ENCODE data around the gene TNS4.

The TNS4 gene

DNA sequence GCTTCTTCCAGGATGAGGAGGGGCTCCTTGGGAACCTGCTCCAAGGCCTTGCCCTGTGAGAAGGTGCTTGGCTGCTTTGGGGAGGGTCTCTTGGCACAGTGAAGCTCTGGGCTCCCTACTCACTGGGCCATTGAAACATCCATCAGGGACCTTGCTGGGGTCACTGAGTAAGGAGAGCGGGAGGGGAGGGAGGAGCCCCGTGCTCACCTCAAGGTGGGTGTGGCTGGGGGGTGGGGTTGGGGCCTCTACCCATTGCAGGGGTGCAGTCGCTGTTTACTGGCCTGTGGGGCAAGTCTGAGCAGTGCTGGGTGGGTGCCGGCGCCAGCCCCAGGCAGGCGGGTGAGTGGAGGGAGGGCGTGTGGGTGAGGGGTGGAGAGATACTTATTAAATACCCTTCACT lies 9.9 kb downstream of the TNS4 start:
- no peak for DNase-seq (ENCODE audit: low read depth)

GRCh38 chr17:40490982-40491381 lies 10.4 kb downstream of the TNS4 start:
- DNase-seq (ENCODE audit: low read depth) = no peak

GRCh38 chr17:40490289-40490853 lies 11.1 kb downstream of the TNS4 start:
- no peak for DNase-seq (ENCODE audit: low read depth)

DNA sequence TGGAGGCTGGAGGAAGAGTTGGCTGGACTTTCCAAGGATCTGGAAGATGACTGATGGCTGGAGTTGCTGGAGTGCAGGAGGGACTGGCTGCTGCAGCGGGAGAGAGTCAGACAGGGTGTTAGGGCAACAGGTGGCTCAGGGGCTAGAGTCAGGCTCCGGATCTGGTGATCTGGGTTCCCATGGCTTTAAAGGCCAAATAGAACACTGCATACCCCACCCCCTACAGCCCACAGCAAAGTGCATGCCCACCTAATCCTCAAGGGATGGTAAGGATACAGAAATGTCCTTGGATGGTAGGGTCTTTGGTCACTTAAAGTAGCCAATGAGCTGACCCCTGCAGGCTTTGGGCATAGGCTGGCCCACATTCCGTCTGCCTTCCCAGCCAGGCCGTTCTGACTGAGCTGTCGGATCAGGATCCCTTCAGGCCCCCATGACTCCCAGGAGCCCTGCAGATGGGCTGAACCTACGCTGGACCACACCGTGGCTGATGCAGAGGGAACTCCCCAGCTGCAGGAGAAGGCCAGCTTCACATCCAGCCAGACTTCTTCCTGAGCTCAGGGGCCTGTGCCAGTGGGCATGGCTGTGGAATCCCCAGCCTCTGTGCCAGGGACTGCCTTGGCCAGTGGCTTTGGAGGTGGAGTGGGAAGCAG lies 13.9 kb downstream of the TNS4 start:
- no peak for DNase-seq (ENCODE audit: low read depth)

- DNase-seq (ENCODE audit: low read depth) = no peak
These were observed 14.7 kb downstream of the TNS4 start for GRCh38 chr17:40486522-40487370.

- no peak for DNase-seq (ENCODE audit: low read depth)
These were observed 15.4 kb downstream of the TNS4 start for GRCh38 chr17:40485851-40486521.

DNA sequence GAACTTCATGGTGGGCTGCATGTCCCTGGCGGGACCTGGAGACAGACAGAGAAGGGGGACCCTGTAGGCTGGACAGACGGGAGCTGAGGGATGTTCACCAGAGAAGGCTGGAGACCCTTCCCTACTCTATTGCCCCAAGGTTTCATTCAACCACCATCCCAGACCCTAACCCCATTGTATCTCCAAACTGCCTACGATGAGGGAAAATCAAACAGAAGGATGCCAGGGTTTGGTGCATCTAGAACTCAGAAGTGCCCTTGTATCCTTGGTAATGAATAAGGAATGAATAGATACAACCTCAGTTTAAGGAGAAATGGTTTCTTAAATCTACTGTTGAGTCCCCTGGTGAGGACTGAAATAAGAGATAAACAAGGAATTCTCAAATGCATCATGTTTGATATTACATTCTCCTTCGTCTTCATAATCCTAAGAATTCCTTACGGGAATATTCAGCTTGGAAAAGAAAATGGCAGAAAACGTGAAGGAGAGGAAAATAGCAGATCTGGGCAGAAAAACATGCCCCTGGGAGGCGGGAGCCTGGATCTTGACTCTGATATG lies 16.4 kb downstream of the TNS4 start:
- DNase-seq (ENCODE audit: low read depth) = no peak

- no peak for DNase-seq (ENCODE audit: low read depth)
These were observed 17.0 kb downstream of the TNS4 start for GRCh38 chr17:40484285-40484972.

GRCh38 chr17:40483679-40484078 lies 17.7 kb downstream of the TNS4 start:
- no peak for DNase-seq (ENCODE audit: low read depth)

- no peak for DNase-seq (ENCODE audit: low read depth)
These were observed 18.7 kb downstream of the TNS4 start for GRCh38 chr17:40482722-40483121.

DNA sequence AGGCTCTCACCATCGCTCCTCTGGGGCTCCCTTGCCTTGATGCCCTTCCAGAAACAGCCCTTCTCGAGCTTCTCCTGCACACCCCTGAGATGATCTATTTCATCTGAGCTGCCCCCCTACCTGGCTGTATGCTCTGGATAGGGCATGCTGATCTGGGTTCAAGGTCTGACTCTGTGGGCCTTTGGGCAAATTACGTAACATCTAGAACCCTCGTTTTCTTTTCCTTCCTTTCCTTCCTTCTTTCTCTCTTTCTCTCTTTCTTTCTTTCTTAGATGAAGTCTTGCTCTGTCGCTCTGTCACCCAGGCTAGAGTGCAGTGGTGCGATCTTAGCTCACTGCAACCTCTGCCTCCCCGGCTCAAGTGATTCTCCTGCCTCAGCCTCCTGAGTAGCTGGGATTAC lies 20.3 kb downstream of the TNS4 start:
- no peak for DNase-seq (ENCODE audit: low read depth)

DNA sequence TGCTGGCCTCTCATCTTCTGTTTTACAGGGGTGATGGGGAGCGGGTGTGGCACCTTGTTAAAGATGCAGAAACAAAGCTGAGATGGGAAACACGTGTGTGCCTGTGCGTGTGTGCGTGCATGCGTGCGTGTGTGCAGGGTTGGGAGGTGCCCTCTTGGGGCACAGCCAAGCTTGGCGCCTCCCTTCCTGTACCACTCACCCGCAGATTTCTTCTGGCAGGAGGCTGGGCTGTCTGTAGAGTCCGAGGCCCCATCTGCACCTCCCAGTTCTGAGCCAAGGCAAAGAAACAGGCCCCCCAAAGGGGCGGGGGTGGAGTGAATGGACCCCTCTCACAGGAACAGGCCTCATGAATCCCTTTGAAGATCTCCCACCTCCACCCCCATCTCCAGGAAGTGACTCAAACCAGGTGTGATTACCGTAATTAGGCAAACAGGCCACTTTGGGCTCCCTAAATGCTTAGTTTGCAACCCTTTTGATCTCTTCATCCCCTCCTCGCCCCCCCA lies 20.9 kb downstream of the TNS4 start:
- peak; percentile 66 for DNase-seq (ENCODE audit: low read depth)

- no peak for DNase-seq (ENCODE audit: low read depth)
These were observed 21.5 kb downstream of the TNS4 start for GRCh38 chr17:40479754-40480480.

DNA sequence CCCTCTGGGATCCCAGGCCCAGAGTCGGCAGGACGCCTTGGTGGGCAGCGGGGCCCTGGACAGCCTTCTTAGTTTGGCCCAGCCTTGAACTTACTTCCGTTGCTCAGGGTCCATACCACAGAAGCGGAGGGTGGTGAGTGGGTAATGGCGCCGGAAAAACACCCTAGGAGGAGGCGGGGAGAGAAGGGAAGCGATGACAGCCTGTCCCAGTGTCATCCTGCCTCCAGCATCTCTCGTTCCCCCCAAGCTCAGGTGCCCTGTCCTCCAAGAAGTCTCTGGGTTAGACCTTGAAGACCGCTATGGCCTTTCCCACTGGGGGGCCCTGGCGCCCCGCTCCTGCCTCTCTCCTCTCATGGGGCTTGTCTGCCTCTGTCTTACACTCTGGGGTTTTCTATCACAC lies 22.9 kb downstream of the TNS4 start:
- DNase-seq (ENCODE audit: low read depth) = no peak

GRCh38 chr17:40477796-40478195 lies 23.6 kb downstream of the TNS4 start:
- no peak for DNase-seq (ENCODE audit: low read depth)

DNA sequence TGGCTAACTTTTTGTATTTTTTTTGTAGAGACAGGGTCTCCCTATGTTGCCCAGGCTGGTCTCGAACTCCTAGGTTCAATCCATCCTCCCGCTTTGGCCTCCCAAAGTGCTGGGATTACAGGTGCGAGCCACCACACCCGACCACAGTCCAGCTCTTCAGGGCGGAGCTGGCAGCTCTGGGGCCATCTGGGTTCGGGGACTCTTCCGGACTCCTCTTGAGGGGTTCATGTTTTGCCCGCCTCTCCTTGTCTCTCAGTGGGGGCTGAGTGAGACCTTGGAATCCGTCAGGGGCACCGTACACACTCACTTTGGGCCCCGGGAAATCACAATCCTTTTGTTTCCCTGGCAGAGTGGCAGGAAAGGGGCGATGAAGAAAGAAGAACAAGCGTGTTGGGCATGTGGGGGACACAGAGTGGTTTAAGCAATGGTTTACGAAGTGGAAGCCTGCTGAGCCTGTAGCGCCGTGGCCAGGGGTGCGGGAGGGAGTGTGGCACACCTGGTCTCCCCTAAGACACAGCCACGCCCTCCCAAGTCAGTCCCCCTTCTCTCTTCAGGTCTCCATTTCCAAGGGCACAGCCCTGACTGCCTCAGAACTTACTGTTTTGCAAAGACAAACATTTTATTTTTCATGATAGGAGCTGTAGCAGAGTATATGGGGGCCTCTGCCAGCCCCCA lies 26.1 kb downstream of the TNS4 start:
- DNase-seq (ENCODE audit: low read depth) = no peak

GRCh38 chr17:40474419-40475002 lies 26.9 kb downstream of the TNS4 start:
- no peak for DNase-seq (ENCODE audit: low read depth)

GRCh38 chr17:40473573-40474365 lies 27.7 kb downstream of the TNS4 start:
- no peak for DNase-seq (ENCODE audit: low read depth)
